WERI-Rb-1 (cell line): Measurements from ENCODE around the gene SAMSN1.

Experiments used
- DNase-seq: peaks from one replicate; pipeline ENCODE4 v3.0.0-alpha.2; 2020
- H3K27ac ChIP-seq: fragments of 250-450 bp; sonication (Bioruptor Pico); 2 replicates; pipeline ENCODE4 v1.5.1; 2020; ENCODE audit warnings: mild to moderate bottlenecking, moderate library complexity
- H3K27me3 ChIP-seq: fragments of 250-450 bp; sonication (Bioruptor Pico); 2 replicates; pipeline ENCODE4 v1.5.1; 2021; ENCODE audit warnings: mild to moderate bottlenecking, low read depth, moderate library complexity; ENCODE audit not compliant: insufficient read depth, severe bottlenecking
- H3K36me3 ChIP-seq: fragments of 250-450 bp; sonication (Bioruptor Pico); 2 replicates; pipeline ENCODE4 v1.5.1; 2020; ENCODE audit warnings: mild to moderate bottlenecking, moderate library complexity
- H3K4me3 ChIP-seq: 2 replicates; pipeline ENCODE4 v1.5.1; 2011; ENCODE audit warnings: low read depth, mild to moderate bottlenecking, control low read depth, low read length
- H3K9me3 ChIP-seq: fragments of 250-450 bp; sonication (Bioruptor Pico); 2 replicates; pipeline ENCODE4 v1.5.1; 2021; ENCODE audit warnings: mild to moderate bottlenecking, moderate library complexity; ENCODE audit not compliant: severe bottlenecking
- TF ChIP-seq, protein P1 (sequence below): IDR thresholded peaks from 2 replicates; pipeline ENCODE4 v1.5.1; 2011; ENCODE audit warnings: low read depth, mild to moderate bottlenecking, control low read depth, inconsistent platforms, low read length

SAMSN1 gene

DNA sequence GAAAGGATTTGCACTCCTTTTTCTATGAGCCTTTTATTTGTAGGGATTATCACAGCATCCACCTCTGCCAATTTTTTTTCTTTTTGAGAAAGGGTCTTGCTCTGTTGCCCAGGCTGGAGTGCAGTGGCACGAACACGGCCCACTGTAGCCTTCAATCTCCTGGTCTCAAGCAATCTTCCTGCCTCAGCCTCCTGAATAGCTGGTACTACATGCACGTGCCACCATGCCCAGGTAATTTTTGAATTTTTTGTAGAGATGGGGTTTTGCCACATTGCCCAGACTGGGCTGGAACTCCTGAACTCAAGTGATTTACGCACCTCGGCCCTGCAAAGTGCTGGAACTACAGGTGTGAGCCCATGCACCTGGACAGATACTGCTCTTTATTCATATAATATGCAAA, 2.1 kb downstream of the SAMSN1 start:
- Histone ChIP-seq H3K36me3 (no peaks in the 10 kb centered on the region), H3K27me3 (no peaks in the 10 kb centered on the region), H3K27ac (no peak overlapping the region), H3K9me3 (no peaks in the 10 kb centered on the region), H3K4me3 (no peak overlapping the region)
- TF ChIP-seq, protein P1, sequence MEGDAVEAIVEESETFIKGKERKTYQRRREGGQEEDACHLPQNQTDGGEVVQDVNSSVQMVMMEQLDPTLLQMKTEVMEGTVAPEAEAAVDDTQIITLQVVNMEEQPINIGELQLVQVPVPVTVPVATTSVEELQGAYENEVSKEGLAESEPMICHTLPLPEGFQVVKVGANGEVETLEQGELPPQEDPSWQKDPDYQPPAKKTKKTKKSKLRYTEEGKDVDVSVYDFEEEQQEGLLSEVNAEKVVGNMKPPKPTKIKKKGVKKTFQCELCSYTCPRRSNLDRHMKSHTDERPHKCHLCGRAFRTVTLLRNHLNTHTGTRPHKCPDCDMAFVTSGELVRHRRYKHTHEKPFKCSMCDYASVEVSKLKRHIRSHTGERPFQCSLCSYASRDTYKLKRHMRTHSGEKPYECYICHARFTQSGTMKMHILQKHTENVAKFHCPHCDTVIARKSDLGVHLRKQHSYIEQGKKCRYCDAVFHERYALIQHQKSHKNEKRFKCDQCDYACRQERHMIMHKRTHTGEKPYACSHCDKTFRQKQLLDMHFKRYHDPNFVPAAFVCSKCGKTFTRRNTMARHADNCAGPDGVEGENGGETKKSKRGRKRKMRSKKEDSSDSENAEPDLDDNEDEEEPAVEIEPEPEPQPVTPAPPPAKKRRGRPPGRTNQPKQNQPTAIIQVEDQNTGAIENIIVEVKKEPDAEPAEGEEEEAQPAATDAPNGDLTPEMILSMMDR: no peak
- DNase-seq: no peak

DNA sequence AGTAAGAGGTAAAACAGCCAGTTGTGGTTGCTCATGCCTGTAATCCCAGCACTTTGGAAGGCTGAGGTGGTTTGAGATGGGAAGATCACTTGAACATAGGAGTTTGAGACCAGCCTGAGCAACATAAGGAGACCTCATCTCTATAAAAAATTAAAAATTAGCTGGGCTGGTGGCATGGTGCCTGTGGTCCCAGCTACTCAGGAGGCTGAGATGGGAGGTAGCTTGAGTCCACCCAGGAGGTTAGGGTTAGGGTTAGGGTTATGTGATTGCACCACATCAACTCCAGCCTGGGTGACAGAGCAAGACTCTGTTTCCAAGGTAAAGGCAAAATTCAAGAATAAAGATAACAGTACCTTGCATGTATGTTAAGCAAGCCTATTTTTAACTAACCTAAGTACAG, 3.5 kb downstream of the SAMSN1 start:
- H3K9me3 ChIP-seq: no peaks in the 10 kb centered on the region
- no peak overlapping the region for H3K27ac ChIP-seq
- DNase-seq: no peak
- H3K36me3 ChIP-seq: no peaks in the 10 kb centered on the region
- TF ChIP-seq, protein P1: no peak
- H3K27me3 ChIP-seq: no peaks in the 10 kb centered on the region
- H3K4me3 ChIP-seq: no peak overlapping the region

DNA sequence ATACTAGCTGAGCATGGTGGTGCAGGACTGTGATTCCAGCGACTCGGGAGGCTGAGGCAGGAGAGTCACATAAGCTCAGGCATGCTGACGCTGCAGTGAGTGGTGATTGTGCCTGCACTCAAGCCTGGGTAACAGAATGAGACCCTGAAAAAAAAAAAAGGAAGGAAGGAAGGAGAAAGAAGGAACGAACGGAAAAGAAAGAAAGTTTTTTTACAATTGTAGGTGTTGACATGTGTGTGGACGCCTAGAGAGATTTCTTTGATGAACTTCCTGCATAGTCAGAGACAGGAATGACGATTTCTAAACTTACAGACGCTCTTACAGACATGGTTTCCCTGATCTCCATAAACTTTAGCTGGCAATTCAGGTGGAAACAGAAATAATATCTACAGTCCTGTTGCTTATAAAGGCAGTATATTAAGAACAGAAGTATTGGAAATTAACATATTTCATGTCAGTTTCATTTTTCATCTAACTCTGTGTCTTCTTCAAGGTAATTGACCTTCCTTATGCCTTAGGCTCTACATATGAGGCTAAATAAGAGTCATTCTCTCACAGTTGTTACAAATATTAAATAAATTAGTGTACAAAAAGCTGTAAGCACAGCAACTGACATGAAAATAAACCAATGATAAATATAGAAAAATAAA, 4.1 kb downstream of the SAMSN1 start:
- TF ChIP-seq, protein P1: no peak
- DNase-seq: no peak
- Histone ChIP-seq H3K36me3 (no peaks in the 10 kb centered on the region), H3K4me3 (no peak overlapping the region), H3K27ac (no peak overlapping the region), H3K27me3 (no peaks in the 10 kb centered on the region), H3K9me3 (no peaks in the 10 kb centered on the region)

DNA sequence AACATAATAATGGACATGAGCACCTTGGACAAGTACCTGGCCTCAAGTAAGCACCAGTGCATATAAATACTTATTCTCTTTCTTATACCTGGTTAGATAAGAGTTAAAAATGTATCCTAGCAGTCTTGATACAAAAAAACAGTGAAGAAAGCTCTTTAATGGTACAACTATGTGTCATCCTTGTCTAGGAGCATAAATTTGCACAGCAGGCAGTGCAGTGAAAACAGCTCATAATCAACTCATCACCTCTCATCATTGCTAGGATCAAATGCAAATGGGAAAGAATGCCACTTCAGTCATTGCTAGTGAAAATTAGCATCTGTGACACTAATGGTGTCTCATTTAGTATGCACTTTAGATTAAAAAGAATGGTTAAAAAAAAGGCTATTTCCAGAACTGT, 7.6 kb downstream of the SAMSN1 start:
- H3K27ac ChIP-seq: no peak overlapping the region
- TF ChIP-seq, protein P1: no peak
- no peaks in the 10 kb centered on the region for H3K27me3 ChIP-seq
- H3K36me3 ChIP-seq: no peaks in the 10 kb centered on the region
- H3K9me3 ChIP-seq: no peaks in the 10 kb centered on the region
- H3K4me3 ChIP-seq: no peak overlapping the region
- no peak for DNase-seq

DNA sequence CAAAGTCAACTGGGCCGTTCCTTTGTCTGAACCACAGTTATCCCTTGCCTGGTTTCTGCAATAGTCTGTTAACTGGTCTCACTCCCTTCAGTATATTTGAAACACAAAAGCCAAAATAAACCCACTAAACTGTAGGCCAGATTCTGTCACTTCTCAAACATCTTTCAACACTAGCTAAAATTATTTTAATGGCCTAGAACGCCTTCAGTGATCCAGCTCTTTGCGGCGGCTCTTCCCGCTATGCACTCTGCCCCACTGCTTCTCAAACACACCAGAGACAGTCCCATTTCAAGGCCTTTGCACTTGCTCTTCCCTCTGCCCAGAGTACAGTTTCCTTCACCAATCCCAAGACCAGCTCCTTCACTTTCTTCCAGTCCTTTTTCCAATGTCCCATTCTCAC, 9.2 kb downstream of the SAMSN1 start:
- TF ChIP-seq, protein P1: no peak
- Histone ChIP-seq H3K27ac (no peak overlapping the region), H3K9me3 (no peaks in the 10 kb centered on the region), H3K36me3 (no peaks in the 10 kb centered on the region), H3K27me3 (no peaks in the 10 kb centered on the region), H3K4me3 (no peak overlapping the region)
- no peak for DNase-seq

DNA sequence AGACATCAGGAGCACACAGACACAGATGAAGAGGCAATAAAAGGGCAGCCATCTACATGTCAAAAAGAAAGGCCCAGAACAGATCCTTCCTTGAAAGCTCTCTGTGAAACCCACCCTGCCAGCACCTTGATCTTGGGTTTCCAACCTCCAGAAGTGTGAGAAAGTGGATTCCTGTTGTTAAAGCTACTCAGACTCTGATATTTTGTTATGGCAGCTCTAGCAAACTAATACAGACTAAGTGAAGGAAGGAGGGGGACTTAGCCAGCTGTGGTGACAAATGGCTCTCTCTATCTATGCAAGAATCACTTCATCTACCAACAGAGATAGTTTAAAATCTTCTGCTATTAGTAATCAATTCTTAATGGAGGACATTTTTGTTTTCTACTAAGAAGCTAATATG, 10.4 kb downstream of the SAMSN1 start:
- Histone ChIP-seq H3K36me3 (no peaks in the 10 kb centered on the region), H3K27me3 (no peaks in the 10 kb centered on the region), H3K27ac (no peak overlapping the region), H3K9me3 (no peaks in the 10 kb centered on the region), H3K4me3 (no peak overlapping the region)
- TF ChIP-seq, protein P1: no peak
- DNase-seq: no peak
